HL-60 (cell line): ENCODE results near the gene IFIT2.

ENCODE experiments used
- POLR2AphosphoS5 ChIP-seq: IDR thresholded peaks from 2 replicates; pipeline ENCODE4 v1.6.1; 2012; ENCODE audit warnings: low read depth
- TF ChIP-seq, protein P1 (sequence below): IDR thresholded peaks from 2 replicates; pipeline ENCODE4 v1.6.1; 2012; ENCODE audit warnings: low read depth; ENCODE audit not compliant: insufficient replicate concordance
- TF ChIP-seq, protein P2 (sequence below): IDR thresholded peaks from one replicate; pipeline ENCODE4 v1.5.1; 2011; ENCODE audit warnings: low read length, control low read depth, inconsistent platforms; ENCODE audit not compliant: insufficient read depth

DNA sequence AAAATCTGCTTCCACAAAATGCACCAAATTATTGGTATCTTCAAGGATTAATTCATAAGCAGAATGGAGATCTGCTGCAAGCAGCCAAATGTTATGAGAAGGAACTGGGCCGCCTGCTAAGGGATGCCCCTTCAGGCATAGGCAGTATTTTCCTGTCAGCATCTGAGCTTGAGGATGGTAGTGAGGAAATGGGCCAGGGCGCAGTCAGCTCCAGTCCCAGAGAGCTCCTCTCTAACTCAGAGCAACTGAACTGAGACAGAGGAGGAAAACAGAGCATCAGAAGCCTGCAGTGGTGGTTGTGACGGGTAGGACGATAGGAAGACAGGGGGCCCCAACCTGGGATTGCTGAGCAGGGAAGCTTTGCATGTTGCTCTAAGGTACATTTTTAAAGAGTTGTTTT lies 38.0 kb downstream of the IFIT2 start:
- TF ChIP-seq, protein P1, sequence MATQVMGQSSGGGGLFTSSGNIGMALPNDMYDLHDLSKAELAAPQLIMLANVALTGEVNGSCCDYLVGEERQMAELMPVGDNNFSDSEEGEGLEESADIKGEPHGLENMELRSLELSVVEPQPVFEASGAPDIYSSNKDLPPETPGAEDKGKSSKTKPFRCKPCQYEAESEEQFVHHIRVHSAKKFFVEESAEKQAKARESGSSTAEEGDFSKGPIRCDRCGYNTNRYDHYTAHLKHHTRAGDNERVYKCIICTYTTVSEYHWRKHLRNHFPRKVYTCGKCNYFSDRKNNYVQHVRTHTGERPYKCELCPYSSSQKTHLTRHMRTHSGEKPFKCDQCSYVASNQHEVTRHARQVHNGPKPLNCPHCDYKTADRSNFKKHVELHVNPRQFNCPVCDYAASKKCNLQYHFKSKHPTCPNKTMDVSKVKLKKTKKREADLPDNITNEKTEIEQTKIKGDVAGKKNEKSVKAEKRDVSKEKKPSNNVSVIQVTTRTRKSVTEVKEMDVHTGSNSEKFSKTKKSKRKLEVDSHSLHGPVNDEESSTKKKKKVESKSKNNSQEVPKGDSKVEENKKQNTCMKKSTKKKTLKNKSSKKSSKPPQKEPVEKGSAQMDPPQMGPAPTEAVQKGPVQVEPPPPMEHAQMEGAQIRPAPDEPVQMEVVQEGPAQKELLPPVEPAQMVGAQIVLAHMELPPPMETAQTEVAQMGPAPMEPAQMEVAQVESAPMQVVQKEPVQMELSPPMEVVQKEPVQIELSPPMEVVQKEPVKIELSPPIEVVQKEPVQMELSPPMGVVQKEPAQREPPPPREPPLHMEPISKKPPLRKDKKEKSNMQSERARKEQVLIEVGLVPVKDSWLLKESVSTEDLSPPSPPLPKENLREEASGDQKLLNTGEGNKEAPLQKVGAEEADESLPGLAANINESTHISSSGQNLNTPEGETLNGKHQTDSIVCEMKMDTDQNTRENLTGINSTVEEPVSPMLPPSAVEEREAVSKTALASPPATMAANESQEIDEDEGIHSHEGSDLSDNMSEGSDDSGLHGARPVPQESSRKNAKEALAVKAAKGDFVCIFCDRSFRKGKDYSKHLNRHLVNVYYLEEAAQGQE = no peak
- TF ChIP-seq, protein P2, sequence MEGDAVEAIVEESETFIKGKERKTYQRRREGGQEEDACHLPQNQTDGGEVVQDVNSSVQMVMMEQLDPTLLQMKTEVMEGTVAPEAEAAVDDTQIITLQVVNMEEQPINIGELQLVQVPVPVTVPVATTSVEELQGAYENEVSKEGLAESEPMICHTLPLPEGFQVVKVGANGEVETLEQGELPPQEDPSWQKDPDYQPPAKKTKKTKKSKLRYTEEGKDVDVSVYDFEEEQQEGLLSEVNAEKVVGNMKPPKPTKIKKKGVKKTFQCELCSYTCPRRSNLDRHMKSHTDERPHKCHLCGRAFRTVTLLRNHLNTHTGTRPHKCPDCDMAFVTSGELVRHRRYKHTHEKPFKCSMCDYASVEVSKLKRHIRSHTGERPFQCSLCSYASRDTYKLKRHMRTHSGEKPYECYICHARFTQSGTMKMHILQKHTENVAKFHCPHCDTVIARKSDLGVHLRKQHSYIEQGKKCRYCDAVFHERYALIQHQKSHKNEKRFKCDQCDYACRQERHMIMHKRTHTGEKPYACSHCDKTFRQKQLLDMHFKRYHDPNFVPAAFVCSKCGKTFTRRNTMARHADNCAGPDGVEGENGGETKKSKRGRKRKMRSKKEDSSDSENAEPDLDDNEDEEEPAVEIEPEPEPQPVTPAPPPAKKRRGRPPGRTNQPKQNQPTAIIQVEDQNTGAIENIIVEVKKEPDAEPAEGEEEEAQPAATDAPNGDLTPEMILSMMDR = no peak
- TF ChIP-seq POLR2AphosphoS5 = no peak
